ENCODE results near the gene MPP4.
"Not testable (repeated sequence)": the region's sequence is repeated elsewhere in the genome, so short reads cannot be mapped to it uniquely, and the experiment has no call there.

Gene MPP4

GRCh38 chr2:201698588-201699226 lies at the start of gene MPP4:
Gene MPP4 (minus strand): TSS chr2:201698644. CDS start chr2:201693954, 4,690 bp downstream.
- DNase-seq = no peak

- DNase-seq = no peak
These were observed 48.1 kb upstream of the MPP4 start for GRCh38 chr2:201746551-201746950.

GRCh38 chr2:201735486-201735885 lies 37.0 kb upstream of the MPP4 start:
- no peak for DNase-seq

GRCh38 chr2:201734111-201734510 lies 35.7 kb upstream of the MPP4 start:
- no peak for DNase-seq

GRCh38 chr2:201733544-201733943 lies 35.1 kb upstream of the MPP4 start:
- DNase-seq = no peak

GRCh38 chr2:201730651-201731285 lies 32.3 kb upstream of the MPP4 start:
- no peak for DNase-seq

- DNase-seq = no peak
These were observed 17.0 kb upstream of the MPP4 start for GRCh38 chr2:201715459-201715858.

GRCh38 chr2:201712726-201713125 lies 14.3 kb upstream of the MPP4 start:
- no peak for DNase-seq

- DNase-seq = no peak
These were observed 11.3 kb upstream of the MPP4 start for GRCh38 chr2:201709747-201710146.

- DNase-seq = no peak
These were observed 10.6 kb upstream of the MPP4 start for GRCh38 chr2:201709049-201709448.

- DNase-seq = no peak
These were observed 9.3 kb upstream of the MPP4 start for GRCh38 chr2:201707753-201708152.

- no peak for DNase-seq
These were observed 8.7 kb upstream of the MPP4 start for GRCh38 chr2:201707142-201707541.

GRCh38 chr2:201704536-201704935 lies 6.1 kb upstream of the MPP4 start:
- no peak for DNase-seq

GRCh38 chr2:201701646-201702045 lies 3.2 kb upstream of the MPP4 start:
- no peak for DNase-seq

- DNase-seq = no peak
These were observed 972 bp upstream of the MPP4 start for GRCh38 chr2:201699416-201699815.

GRCh38 chr2:201697899-201698298 lies 545 bp downstream of the MPP4 start:
- no peak for DNase-seq

GRCh38 chr2:201696151-201696659 lies 2.2 kb downstream of the MPP4 start:
- no peak for DNase-seq

GRCh38 chr2:201685156-201685555 lies 13.3 kb downstream of the MPP4 start:
- DNase-seq = no peak

- no peak for DNase-seq
These were observed 17.7 kb downstream of the MPP4 start for GRCh38 chr2:201680743-201681142.

GRCh38 chr2:201678401-201678800 lies 20.0 kb downstream of the MPP4 start:
- no peak for DNase-seq

GRCh38 chr2:201675454-201675853 lies 23.0 kb downstream of the MPP4 start:
- DNase-seq = no peak

- no peak for DNase-seq
These were observed 23.6 kb downstream of the MPP4 start for GRCh38 chr2:201674794-201675193.

GRCh38 chr2:201674298-201674697 lies 24.1 kb downstream of the MPP4 start:
- DNase-seq = no peak

GRCh38 chr2:201673546-201673945 lies 24.9 kb downstream of the MPP4 start:
- DNase-seq = no peak

- not testable (repeated sequence) for DNase-seq
These were observed 27.2 kb downstream of the MPP4 start for GRCh38 chr2:201671205-201671604.
